Heart right ventricle (tissue), 16 donors: Measurements from ENCODE around the gene HELZ. TPM values are rescaled to one million over a fixed set of nuclear protein-coding genes. Genes with fewer than 3 reads are reported as not detected.
A peak's percentile ranks its signal among the peaks of the same experiment; 100 is the strongest.
"Not testable (repeated sequence)": the region's sequence is repeated elsewhere in the genome, so short reads cannot be mapped to it uniquely, and the experiment has no call there.

ENCODE experiments used
- ATAC-seq, 8 donors: fragments of 200-7000 bp; cut with Tn5 transposase; one replicate each; pipeline ENCODE4 v1.9.1; 2020; ENCODE audit warnings: mild to moderate bottlenecking in 8 of 8, moderate library complexity in 8 of 8, moderate number of reproducible peaks in 1 of 8
- DNase-seq, 2 donors: peaks; one replicate each; pipeline ENCODE4 v3.0.0-alpha.2; 2020
- H3K27ac ChIP-seq, 10 donors: fragments of 200-600 bp; sonication (generic) in 2 of 10; one replicate each; pipeline versions ENCODE4 v1.5.0 to v1.8.0; 2020 to 2022; ENCODE audit warnings: mild to moderate bottlenecking in 3 of 10
- H3K27me3 ChIP-seq, 7 donors: fragments of 200-600 bp; one replicate each; pipeline ENCODE4 v1.8.0; 2021 to 2022; ENCODE audit warnings: mild to moderate bottlenecking in 2 of 7
- H3K36me3 ChIP-seq, 9 donors: fragments of 200-600 bp; sonication (generic) in 1 of 9; one replicate each; pipeline versions ENCODE4 v1.5.0 to v1.8.0; 2020 to 2022; ENCODE audit warnings: mild to moderate bottlenecking in 2 of 9
- H3K4me1 ChIP-seq, 9 donors: fragments of 200-600 bp; sonication (generic) in 1 of 9; one replicate each; pipeline versions ENCODE4 v1.5.0 to v1.8.0; 2020 to 2022; ENCODE audit warnings: mild to moderate bottlenecking in 4 of 9
- H3K4me3 ChIP-seq, 10 donors: fragments of 200-600 bp; sonication (generic) in 2 of 10; one replicate each; pipeline versions ENCODE4 v1.5.0 to v1.8.0; 2020 to 2022; ENCODE audit warnings: mild to moderate bottlenecking in 7 of 10, moderate library complexity in 2 of 10
- H3K9me3 ChIP-seq, 11 donors: fragments of 200-600 bp in 10 of 11; sonication (generic) in 2 of 11; one replicate each; pipeline versions ENCODE4 v1.5.0 to v1.8.0; 2013 to 2022; ENCODE audit warnings: mild to moderate bottlenecking in 2 of 11, control low read depth in 1 of 11, moderate library complexity in 1 of 11
- WGBS, 2 donors: extraction: QIAGEN DNeasy Blood & Tissue Kit; methylation state at CpG; one replicate each; pipeline ENCODE4 v1.1.7; 2013; ENCODE audit warnings: inconsistent platforms in 1 of 2; 5-methylcytosine and 5-hydroxymethylcytosine counted together
- intact Hi-C, 10 donors: fragments of 100-400 bp; cut with DNase I; formaldehyde crosslinking; loops; one replicate each; pipeline versions ENCODE4 v1.11.1 to v1.14.2; 2022
- polyA plus RNA-seq, 2 donors: library from polyadenylated mRNA; stranded (reverse); fragments of 200-250 nt; gene quantifications; one replicate each; pipeline ENCODE4 v1.2.3, GENCODE V29; 2013
- total RNA-seq, 10 donors: library from RNA; stranded (reverse); fragmentation: NEBNext Ultra II Directional in 3 of 10; extraction: Animal tissue kit (Norgen Biotek cat#: 25700) in 3 of 10; gene quantifications; one replicate each; pipeline versions ENCODE4 v1.2.1 to v1.2.4, GENCODE V29; 2021 to 2023
- TF ChIP-seq, protein P1 (sequence below), 9 donors: fragments of 200-600 bp; sonication (generic) in 2 of 9; IDR thresholded peaks; one replicate each; pipeline versions ENCODE4 v1.5.0 to v1.8.0; 2021 to 2022; ENCODE audit warnings: antibody characterized with exemption in 9 of 9, mild to moderate bottlenecking in 5 of 9, moderate library complexity in 1 of 9
- donor health status: Arrhythmogenic right ventricular cardiomyopathy.
- donor health status: ischemic (EF 13 %, LVEDD 7.1; RV severe dilation, severe dysfunction).
- donor health status: healthy with polysubstance abuse.
- donor health status: DM: no; HTN: yes; CAD: no.
- donor health status: DM: no; HTN: no; CAD: no.
- donor health status: ischemic (EF 25% LVEDD 6.9; RV normal size, moderate dysfunction).
- donor health status: ischemic (EF 25% LVEDD 5.7; RV mildly dilated, moderate dysfunction).
- donor health status: healthy.
- donor health status: DM: yes; HTN: yes; CAD: no.
- donor health status: Ischemic cardiomyopathy.
- donor health status: ischemic (EF 35%, LVEDD 5.7; RV mildly dilated, moderate dysfunction).
- donor health status: nonischemic (EF 11% LVEDD 7.7; RV severe dilation, severe dysfunction).
- donor health status: DM: yes; HTN: yes; CAD: no.
- donor health status: PGD.
- donor health status: ischemic (EF 29% LVEDD 5.4; RV normal size, mild dysfunction).
- donor health status: nonischemic (EF 23%, LVEDD 6.1; RV moderate dilation, normal function).

Gene HELZ
- total and polyA plus RNA-seq, 12 donors, result 2.4 to 50.3 (median 40.6) TPM

DNA sequence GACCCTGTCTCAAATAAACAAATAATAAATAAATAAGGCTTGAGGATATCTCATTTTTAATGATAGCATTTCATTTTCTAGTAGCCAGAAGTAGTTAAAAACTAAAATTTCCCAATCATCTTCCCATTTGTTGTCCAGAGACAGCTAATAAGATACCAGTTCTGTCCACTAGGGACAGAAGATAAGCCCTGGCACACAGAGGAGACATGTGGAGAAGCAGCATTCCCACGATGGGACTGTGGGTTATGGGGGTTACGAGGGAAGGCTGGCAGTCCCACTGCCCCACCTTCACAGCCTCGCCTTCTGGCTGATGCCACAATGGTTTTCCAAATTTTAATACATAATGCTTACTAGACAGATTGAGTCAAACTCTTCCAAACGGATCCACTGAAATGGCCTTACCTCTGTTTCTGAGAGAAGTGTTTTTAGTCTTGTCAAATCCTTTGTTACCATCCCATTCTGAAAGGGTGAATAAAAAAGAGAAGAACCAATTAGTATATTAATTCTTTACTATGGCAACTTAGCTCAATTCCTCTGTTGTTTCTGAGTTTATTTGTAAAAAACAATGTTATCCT lies 44.2 kb downstream of the HELZ start:
- Histone ChIP-seq H3K36me3 (peaks cover 0 to 71% (median 20%) of the 10 kb centered on the region in 9 donors), H3K27ac (no peak overlapping the region), H3K27me3 (no peaks in the 10 kb centered on the region), H3K9me3 (no peaks in the 10 kb centered on the region), H3K4me3 (no peak overlapping the region), H3K4me1 (no peaks in the 10 kb centered on the region)
- no peak for DNase-seq
- TF ChIP-seq, protein P1, sequence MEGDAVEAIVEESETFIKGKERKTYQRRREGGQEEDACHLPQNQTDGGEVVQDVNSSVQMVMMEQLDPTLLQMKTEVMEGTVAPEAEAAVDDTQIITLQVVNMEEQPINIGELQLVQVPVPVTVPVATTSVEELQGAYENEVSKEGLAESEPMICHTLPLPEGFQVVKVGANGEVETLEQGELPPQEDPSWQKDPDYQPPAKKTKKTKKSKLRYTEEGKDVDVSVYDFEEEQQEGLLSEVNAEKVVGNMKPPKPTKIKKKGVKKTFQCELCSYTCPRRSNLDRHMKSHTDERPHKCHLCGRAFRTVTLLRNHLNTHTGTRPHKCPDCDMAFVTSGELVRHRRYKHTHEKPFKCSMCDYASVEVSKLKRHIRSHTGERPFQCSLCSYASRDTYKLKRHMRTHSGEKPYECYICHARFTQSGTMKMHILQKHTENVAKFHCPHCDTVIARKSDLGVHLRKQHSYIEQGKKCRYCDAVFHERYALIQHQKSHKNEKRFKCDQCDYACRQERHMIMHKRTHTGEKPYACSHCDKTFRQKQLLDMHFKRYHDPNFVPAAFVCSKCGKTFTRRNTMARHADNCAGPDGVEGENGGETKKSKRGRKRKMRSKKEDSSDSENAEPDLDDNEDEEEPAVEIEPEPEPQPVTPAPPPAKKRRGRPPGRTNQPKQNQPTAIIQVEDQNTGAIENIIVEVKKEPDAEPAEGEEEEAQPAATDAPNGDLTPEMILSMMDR (IDR thresholded peaks at IDR 0.05), result peak in 5 of 9 donors; percentile 14 to 48 (median 27)
- intact Hi-C loops, result no loop called here
- no peak for ATAC-seq
- 86 to 92% methylated on average over 4 of the region's 4 CpGs for WGBS, 2 donors

DNA sequence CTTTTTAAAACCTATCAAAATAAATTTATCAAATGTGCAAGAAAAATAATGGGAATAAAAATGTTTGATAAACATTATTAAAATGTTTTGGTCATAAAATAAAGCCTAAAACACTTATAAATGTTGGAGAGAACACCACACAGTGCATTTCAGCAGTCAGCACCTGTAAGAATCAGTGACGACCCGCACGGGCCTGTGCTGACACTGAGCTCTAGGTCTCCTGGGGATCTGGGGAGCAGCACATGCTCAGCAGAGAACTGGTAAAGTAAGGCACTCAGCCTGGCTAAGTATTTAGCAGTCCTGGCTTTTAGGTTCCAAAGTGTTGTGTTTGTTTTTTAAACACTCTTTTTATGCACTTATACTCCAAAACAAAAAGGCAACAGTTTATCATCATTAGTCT lies 46.9 kb downstream of the HELZ start:
- intact Hi-C loops, result no loop called here
- TF ChIP-seq, protein P1 (IDR thresholded peaks at IDR 0.05), result no peak
- Histone ChIP-seq H3K9me3 (no peaks in the 10 kb centered on the region), H3K4me3 (no peak overlapping the region), H3K27ac (no peak overlapping the region), H3K4me1 (no peaks in the 10 kb centered on the region), H3K36me3 (peaks cover 0 to 90% (median 20%) of the 10 kb centered on the region in 9 donors), H3K27me3 (no peaks in the 10 kb centered on the region)
- ATAC-seq, result no peak
- 68 to 76% methylated on average over 3 of the region's 3 CpGs for WGBS, 2 donors
- DNase-seq, result no peak

DNA sequence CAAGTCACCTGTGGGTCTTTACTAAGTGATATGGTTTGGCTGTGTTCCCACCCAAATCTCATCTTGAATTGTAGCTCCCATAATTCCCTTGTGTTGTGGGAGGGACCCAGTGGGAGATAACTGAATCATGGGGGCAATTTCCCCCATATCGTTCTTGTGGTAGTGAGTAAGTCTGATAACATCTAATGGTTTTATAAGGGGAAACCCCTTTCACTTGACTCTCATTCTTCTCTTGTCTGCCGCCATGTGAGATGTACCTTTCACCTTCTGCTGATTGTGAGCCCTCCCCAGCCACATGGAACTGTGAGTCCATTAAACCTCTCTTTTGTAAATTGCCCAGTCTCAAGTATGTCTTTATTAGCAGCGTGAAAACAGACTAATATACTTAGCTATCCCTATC lies 48.0 kb downstream of the HELZ start:
- H3K27me3 ChIP-seq, H3K4me3 ChIP-seq, ATAC-seq, H3K4me1 ChIP-seq, H3K9me3 ChIP-seq, DNase-seq, intact Hi-C loops, H3K27ac ChIP-seq: not testable (repeated sequence)
- 83 to 88% methylated on average over 3 of the region's 3 CpGs for WGBS, 2 donors
- peaks cover 0 to 85% (median 20%) of the 10 kb centered on the region in 9 donors for H3K36me3 ChIP-seq

DNA sequence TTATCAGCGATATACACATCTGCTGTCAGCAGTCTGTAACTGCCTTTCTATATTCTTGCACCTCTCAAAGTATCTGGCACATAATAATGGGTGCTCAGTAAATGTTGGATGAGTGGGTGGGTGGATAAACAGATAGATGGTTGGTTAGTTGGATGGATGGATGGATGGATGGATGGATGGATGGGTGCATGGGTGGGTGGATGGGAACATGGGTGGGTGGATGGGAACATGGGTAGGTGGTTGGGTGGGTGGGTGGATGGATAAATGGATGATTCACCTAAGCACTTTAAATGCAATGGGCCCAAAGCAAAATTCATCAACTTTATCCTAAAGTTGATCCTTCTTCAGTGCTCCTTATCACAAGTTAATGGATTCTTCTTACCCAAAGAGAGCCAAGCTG lies 48.6 kb downstream of the HELZ start:
- TF ChIP-seq, protein P1 (IDR thresholded peaks at IDR 0.05), result no peak
- intact Hi-C loops, result no loop called here
- Histone ChIP-seq H3K36me3 (peaks cover 0 to 84% (median 20%) of the 10 kb centered on the region in 9 donors), H3K4me1 (no peaks in the 10 kb centered on the region), H3K27ac (no peak overlapping the region), H3K27me3 (no peaks in the 10 kb centered on the region), H3K4me3 (no peak overlapping the region), H3K9me3 (no peaks in the 10 kb centered on the region)
- ATAC-seq (no peak), DNase-seq (no peak)
- 95 to 97% methylated on average over 1 of the region's 1 CpG for WGBS, 2 donors

DNA sequence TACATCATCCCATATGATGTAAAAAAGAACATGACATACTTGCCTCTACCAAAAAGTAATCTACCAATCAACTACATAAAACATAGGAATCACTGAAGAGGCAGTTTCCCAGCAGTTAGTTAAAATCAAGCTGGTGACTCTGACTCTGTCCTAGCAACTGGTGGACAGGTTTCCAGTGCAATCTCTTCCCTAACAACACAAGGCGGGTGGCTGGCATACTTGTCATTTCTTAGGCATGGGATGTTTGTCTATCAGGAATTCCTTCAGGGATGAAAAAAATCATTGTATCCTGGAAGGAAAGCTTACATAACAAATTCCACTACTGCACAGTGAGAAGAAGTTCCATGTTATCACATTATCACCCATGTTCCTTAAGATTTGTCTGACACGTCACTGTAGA lies 50.9 kb downstream of the HELZ start:
- H3K4me3 ChIP-seq, result no peak overlapping the region
- H3K36me3 ChIP-seq, result peaks cover 0 to 84% (median under 1%) of the 10 kb centered on the region in 9 donors
- no peak overlapping the region for H3K27ac ChIP-seq
- no peaks in the 10 kb centered on the region for H3K9me3 ChIP-seq
- intact Hi-C loops, result no loop called here
- ATAC-seq, result no peak
- 75 to 85% methylated on average over 2 of the region's 2 CpGs for WGBS, 2 donors
- no peaks in the 10 kb centered on the region for H3K27me3 ChIP-seq
- no peak for DNase-seq
- TF ChIP-seq, protein P1 (IDR thresholded peaks at IDR 0.05), result no peak
- H3K4me1 ChIP-seq, result no peaks in the 10 kb centered on the region
